Activated CD4-positive, alpha-beta T cell treated with anti-CD3 and anti-CD28 coated beads, Interleukin-2, Interleukin-6, amounts not matched to agents 100 ng/mL and 50 ng/mL, durations not matched to agents 16 hours and 8 hours (primary cell): Measurements from ENCODE around the gene CACNA1H.
"Not testable (repeated sequence)": the region's sequence is repeated elsewhere in the genome, so short reads cannot be mapped to it uniquely, and the experiment has no call there.

Experiments
- DNase-seq: peaks from one replicate; pipeline ENCODE4 v3.0.0-alpha.2; 2020

Gene CACNA1H

GRCh38 chr16:1176280-1176897 lies 23.5 kb downstream of the CACNA1H start:
- no peak for DNase-seq

- DNase-seq: no peak
Observed at GRCh38 chr16:1177053-1177452, 24.1 kb downstream of the CACNA1H start.

GRCh38 chr16:1177750-1178149 lies 24.8 kb downstream of the CACNA1H start:
- DNase-seq: no peak

GRCh38 chr16:1178295-1178910 lies 25.5 kb downstream of the CACNA1H start:
- DNase-seq: no peak

GRCh38 chr16:1180549-1181403 lies 27.9 kb downstream of the CACNA1H start:
- no peak for DNase-seq

- no peak for DNase-seq
Observed at GRCh38 chr16:1181404-1182315, 28.8 kb downstream of the CACNA1H start.

- no peak for DNase-seq
Observed at GRCh38 chr16:1182316-1182671, 29.4 kb downstream of the CACNA1H start.

- DNase-seq: no peak
Observed at GRCh38 chr16:1182950-1183907, 30.3 kb downstream of the CACNA1H start.

GRCh38 chr16:1184156-1184868 lies 31.4 kb downstream of the CACNA1H start:
- no peak for DNase-seq

- DNase-seq: no peak
Observed at GRCh38 chr16:1184980-1185379, 32.1 kb downstream of the CACNA1H start.

- not testable (repeated sequence) for DNase-seq
Observed at GRCh38 chr16:1185460-1186207, 32.7 kb downstream of the CACNA1H start.

GRCh38 chr16:1188432-1189189 lies 35.7 kb downstream of the CACNA1H start:
- DNase-seq: peak; percentile 43

GRCh38 chr16:1189455-1189854 lies 36.5 kb downstream of the CACNA1H start:
- no peak for DNase-seq

GRCh38 chr16:1190789-1191188 lies 37.9 kb downstream of the CACNA1H start:
- DNase-seq: not testable (repeated sequence)

- DNase-seq: no peak
Observed at GRCh38 chr16:1192384-1193073, 39.6 kb downstream of the CACNA1H start.

GRCh38 chr16:1193143-1193824 lies 40.4 kb downstream of the CACNA1H start:
- no peak for DNase-seq

GRCh38 chr16:1193825-1194581 lies 41.1 kb downstream of the CACNA1H start:
- no peak for DNase-seq
